Measurements from ENCODE around the gene HAUS1.

Gene HAUS1, protein sequence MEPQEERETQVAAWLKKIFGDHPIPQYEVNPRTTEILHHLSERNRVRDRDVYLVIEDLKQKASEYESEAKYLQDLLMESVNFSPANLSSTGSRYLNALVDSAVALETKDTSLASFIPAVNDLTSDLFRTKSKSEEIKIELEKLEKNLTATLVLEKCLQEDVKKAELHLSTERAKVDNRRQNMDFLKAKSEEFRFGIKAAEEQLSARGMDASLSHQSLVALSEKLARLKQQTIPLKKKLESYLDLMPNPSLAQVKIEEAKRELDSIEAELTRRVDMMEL

DNA sequence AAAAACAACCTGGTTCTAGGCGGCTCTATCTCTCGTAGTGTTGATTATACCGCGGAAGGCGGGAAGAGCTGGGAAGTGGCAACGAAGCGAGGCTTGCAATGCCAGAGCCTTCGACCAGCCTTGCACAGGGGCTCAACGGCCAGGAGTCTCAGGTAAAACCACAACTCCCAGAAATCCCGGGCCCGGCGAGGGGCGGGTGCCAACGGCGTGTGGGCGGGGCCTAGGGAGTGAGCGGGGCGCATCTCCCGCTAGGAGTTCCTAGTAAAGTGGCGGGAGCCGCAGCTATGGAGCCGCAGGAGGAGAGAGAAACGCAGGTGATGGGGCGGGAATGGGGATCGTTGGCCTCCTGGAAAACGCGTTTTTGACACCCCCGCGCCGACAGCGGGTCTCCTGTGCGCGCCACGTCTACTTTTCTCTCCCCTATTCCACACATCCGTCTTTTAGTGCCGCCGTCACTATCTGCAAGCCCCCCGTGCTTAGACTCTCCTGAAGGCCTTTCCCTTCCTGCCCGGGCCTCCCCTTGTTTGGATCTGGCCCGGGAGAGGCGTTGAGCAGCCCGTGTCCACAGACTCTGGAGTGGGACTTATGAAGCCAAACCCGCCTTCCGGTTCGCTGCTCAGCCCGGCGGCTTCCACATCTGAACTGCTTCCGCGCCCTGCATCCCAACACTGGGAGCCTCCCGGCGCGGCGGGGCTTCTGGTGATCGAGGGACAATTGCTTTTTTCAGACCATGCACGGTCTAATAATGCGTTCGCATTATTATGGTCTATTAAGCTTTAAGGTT lies at the start of gene HAUS1:
Gene HAUS1, plus strand, starts transcription at position 258 of the 784 bp plus-strand sequence. Its CDS starts 27 bp downstream, at position 285.
- DNase-seq (ENCODE audit: low spot score), result peak; percentile 80

DNA sequence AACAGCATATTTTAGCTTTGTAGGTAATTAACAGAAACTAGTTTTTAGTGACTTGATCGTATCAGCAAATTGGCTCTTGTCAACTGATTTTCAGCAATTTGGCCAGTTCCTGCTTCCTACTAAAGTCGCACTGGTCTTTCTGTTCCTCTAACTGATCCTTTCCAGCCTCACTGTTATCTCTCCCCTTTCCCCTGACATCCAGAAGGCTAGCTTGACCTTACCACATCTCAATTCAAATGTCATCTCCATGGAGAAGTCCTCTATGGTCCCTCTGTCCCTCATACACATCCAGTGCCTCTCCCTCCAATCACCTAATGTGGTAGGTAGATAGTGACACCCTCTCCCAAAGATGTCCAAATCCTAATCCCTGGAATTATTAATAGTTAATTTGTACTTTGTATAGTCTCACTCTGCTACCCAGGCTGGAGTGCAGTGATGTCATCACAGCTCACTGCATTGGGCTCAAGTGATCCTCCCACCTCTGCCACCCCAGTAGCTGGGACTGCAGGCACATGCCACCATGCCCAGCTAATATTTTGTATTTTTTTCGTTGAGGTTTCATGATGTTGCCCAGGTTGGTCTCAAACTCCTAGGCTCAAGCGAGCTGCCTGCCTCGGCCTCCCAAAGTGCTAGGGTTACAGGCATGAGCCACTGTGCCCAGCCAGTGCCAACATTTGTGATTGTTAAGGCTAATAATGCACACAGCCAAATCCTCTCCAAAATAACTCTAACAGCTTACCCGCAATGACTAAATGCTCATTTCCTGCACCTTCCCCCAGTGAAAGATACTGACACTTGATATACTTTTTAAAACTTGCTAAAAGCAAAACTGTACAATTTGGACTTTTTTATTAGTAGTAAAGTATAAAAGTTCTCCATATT lies 49.0 kb upstream of the HAUS1 start:
- no peak for DNase-seq (ENCODE audit: low spot score)

DNA sequence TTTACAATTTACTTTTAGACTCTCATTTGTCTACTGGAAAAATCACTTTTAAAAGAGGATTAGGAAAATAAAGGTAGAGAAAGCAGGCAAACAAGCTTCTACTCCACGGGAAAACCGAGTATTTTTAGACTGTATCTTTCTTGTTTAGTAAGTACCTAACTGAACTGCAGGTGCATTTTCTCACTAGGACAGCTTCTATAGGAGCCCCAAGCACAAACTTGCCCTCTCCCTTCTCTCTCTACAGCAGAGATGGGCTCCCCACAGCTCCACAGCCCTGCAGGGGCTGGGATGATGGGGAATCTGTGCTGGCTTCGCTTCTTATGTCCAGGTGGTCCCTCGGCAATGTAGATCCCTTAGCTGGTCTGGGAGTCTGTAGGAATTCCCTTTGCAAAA lies 48.4 kb upstream of the HAUS1 start:
- no peak for DNase-seq (ENCODE audit: low spot score)

DNA sequence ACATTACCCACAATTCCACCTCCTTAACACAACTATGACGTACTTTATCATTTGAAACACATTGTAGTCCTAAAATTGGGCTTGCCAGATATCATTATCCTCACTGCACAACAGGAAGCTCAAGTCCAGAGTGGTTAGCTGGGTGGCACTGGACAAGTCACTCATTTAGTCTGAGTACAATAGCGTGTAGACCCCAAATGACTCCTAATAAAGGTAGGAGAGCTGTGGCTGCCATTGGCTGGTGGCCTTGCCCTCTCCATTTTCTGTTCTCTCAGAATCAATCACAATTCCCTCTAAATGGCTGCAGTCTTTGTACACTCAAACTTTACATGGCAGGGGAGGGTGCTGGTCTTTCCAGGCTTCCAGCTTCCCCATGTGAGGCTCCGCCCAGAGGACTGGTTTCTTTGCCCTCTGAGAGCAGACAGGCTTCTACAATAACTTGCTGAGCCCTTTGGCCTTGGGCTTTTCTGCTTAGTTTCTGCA lies 43.8 kb upstream of the HAUS1 start:
- peak; percentile 59 for DNase-seq (ENCODE audit: low spot score)

DNA sequence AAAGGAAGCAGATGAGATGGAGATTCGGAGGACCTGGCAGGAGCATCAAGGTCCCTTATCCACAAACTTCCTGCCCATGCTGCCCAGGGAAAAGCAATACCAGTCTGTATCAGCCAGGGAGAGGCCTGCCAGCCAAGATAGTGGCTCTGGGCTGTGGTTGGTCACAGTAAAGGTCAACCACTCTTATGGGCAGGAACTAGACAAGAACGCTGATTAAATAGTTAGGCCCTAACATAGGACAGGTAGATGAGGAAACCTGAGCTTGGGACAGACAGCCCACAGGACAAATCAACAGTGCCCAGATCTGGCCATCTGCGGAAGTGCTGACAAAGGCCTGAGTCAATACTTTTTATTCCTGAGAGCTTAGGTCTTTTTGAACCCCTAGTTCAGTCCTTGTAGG lies 42.8 kb upstream of the HAUS1 start:
- no peak for DNase-seq (ENCODE audit: low spot score)

DNA sequence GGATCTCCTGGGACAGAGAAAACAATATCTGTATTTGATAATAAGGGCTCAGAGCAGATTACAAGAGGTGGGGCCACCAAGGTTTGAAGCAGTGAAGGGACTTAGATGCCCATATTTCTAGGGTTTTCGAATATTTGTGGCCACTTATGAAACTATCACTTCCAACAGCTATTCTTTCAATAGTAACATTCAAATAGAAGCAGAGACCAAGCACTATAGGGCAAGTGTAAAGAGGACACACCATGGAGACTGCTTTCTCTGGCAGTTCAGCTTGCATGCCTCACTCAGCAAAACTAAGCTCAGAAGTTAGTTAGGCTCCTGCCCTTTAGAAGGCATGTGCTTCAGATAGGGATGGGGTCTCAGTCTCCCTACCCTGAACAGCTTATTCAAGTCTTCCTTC lies 42.4 kb upstream of the HAUS1 start:
- DNase-seq (ENCODE audit: low spot score), result no peak

DNA sequence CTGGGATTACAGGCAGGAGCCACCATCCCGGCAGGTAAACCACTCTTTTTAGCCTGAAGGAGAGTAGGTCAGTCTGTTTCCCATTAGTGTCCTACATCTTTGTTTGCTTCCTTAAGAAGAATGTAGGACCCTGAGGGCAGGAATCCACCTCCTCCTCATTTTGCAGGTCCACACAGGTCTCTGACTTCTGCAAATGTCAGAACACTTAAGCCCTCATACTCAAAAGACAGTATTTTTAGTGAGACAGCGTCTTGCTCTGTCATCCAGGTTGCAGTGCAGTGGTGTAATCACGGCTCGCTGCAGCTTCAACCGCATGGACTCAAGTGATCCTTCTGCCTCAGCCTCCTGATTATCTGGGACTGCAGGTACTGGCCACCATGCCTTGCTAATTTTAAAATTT lies 41.4 kb upstream of the HAUS1 start:
- no peak for DNase-seq (ENCODE audit: low spot score)

DNA sequence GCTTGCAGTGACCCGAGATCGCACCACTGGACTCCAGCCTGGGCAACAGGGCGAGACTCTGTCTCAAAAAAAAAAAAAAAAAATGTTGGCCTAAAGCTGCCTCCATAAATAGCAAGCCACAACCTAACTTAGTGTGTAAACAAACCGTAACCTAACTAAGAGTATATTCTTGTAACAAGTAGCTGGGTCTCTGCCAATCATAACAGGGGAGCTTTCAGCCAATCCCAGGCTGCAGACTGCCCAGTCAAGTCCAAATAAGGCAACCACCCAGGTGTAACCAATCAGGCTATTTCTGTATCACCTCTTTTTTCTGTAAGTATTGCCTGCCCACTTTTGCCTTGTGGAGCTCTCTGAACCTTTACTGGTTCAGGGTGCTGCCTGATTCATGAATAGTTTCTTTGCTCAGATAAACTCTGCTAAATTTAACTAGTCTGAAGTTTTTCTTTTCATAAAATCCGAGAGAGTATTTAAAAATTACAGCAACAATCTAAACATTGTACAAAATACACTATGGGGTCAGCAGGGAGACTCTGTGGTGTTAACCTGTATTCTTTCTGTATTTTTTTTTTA lies 36.7 kb upstream of the HAUS1 start:
- no peak for DNase-seq (ENCODE audit: low spot score)

DNA sequence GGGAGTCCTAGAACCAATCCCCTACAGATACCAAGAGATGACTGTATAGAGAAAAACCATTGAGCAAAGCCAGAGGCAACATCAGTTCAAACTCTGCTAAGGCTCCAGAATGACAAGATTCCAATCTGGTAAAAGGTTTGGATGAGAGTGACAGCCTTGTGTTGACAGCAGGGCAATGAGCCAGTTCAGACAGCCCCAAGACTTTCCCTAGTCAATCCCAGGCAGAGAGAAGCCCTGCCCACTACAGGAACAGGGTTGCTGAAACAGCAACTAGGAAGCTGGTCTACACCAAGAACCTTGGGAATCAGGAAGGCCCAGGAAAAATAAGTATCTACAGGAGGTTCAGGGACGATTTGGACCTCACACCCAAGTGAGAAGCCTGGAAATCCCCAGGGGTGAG lies 35.4 kb upstream of the HAUS1 start:
- no peak for DNase-seq (ENCODE audit: low spot score)

DNA sequence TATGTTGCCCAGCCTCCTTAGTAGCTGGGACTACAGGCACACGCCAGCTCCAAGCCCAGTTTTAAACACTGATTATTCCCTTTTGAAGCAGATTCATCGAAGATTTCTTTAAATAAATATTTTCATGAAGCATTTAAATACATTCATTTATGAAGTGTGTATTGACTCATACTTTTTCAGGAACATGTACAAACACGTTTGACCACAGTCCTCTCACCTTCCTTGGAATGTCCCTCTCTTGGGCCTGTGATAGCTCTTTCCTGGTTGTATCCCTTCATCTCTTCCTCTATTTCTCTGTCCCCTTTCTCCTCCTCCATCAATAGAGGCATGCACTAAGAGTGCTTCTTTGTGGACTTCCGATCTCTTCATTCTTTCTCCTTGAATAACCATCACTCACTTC lies 34.7 kb upstream of the HAUS1 start:
- DNase-seq (ENCODE audit: low spot score), result no peak

DNA sequence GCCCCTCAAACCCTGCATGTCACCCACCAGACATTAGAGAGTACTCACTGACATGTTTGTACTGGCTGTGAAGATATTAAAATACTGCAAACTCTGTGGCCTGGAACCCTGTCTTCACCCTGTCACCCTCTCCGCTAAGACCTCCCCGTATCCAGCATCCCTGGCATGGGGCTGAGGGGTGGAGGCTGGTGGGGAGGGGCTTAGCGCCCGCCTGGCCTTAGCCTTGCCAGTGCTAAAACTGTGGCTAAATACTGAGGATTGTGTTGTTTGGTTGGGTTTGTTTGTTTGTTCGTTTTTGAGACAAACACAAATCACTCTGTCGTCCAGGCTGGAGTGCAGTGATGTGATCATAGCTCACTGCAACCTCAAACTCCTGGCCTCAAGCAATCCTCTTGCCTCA lies 34.0 kb upstream of the HAUS1 start:
- no peak for DNase-seq (ENCODE audit: low spot score)

DNA sequence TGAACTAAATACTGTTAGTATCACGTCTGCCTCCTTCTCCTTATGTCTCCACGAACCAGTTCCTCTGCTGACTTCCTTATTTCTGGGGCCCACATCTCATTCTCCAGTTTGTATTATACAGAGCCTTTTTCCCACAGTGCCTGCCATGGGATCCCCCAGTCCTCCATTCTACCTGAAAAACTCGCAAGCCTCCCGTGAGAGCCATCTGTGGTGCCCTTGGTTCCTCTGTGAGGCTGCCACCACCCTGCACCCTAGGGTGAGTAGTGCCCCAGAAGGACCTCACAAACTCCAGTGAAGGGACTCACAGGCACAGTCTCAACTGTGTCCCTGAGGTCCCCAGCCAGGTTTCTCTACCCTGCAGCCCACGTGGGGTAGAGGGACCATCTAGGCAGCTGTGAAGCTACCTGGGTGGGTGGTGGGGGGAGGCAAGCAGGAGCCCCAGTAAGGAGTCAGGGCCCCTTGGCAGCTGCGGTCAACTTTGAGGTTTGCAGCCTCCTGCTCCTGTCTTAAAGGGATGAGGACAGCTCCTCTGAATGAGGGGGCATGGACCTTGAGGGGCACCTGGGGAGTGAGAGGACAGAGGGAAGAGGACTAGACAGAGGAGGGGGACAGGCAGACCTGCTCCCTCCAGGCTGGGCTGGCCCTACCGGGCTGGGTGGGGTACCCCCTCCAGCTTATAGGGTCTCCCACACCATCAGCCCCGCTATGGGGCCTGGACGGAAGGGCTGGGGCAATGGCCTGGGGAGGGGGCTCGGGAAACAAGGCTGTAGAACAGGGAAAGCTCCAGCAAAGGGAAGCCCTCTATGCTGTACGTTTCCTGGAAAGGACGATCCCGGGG lies 33.2 kb upstream of the HAUS1 start:
- peak; percentile 26 for DNase-seq (ENCODE audit: low spot score)

DNA sequence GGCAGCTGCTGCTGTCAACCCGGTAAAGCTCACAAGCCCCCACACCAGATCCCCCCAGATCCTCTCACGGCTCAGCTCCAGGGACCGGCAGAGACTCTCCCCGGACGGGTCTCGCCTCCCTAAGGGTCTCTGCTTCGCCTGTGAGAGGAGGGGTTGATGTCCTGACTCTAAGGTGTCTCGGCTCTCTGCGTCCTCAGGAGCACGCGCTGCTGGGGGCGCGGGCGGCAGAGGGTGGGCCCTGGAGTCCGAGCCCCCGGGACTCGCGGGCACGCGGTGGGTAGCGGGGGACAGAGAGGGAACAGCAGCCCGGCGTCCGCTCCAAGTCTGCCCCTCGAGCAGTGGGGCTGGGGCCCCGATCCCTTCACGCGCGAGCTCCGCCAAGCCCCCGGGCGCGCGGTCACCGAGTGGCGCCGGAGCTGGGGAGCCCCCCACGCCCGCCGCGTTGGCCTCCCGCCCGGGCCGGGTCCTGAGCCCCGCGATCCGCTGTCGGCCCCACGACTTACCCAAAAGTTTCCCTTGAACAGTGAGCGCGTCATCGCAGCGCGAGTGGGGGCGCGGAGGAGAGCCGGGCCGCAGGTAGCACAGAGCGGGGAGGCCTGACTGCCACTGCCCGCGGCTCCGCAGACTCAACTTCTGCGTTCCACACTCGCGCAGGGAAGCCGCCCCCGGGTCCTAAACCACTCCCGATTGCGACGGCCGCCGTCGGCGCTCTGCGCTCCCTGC lies 32.4 kb upstream of the HAUS1 start, which contains the start of gene PSTPIP2:
Gene PSTPIP2, minus strand, starts transcription at position 608 of the 723 bp plus-strand sequence. Its CDS starts 72 bp downstream, at position 536.
- peak; percentile 29 for DNase-seq (ENCODE audit: low spot score)

DNA sequence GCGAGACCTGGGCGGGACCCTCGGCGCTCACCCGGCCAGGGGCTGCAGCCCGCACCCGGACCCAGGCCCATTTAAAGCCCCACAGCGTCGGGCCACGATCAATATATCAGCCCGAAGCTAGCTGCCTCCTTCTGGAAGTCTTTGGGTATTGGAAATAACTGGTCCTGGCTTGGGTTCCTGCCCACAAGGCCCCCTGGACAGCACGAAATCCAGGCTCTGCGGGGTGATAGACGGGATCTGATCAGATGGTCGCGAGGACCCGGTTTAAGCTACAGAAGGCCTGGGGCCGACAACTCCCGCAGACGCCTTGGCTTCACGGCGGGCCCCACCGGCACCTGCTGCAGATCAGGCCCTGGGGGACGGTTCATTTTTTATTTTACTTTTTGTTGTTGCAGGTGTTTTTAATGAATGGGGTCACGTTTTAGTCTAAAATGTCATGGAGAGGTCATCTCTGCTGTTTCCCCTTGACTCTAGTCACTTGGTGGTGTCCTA lies 31.8 kb upstream of the HAUS1 start:
- DNase-seq (ENCODE audit: low spot score), result no peak

DNA sequence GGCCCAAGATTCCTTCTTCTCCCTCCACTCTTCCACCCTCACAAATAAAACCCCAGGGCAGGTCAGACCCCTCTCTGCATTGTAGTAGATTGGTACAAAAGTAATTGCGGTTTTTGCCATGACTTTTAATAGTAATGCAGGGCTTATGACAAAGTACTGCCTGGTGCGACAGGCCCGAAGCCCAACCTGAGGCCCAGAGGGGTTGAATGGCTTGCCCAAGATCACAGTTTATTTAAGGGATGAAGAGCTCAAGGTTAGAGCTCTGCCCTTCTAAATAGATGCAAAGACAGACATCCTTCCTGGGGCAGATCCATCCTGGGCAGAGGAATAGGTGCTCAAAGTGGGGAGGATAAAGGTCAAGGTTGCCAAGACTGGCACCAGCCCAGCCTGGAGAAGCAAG lies 31.2 kb upstream of the HAUS1 start:
- DNase-seq (ENCODE audit: low spot score), result no peak

DNA sequence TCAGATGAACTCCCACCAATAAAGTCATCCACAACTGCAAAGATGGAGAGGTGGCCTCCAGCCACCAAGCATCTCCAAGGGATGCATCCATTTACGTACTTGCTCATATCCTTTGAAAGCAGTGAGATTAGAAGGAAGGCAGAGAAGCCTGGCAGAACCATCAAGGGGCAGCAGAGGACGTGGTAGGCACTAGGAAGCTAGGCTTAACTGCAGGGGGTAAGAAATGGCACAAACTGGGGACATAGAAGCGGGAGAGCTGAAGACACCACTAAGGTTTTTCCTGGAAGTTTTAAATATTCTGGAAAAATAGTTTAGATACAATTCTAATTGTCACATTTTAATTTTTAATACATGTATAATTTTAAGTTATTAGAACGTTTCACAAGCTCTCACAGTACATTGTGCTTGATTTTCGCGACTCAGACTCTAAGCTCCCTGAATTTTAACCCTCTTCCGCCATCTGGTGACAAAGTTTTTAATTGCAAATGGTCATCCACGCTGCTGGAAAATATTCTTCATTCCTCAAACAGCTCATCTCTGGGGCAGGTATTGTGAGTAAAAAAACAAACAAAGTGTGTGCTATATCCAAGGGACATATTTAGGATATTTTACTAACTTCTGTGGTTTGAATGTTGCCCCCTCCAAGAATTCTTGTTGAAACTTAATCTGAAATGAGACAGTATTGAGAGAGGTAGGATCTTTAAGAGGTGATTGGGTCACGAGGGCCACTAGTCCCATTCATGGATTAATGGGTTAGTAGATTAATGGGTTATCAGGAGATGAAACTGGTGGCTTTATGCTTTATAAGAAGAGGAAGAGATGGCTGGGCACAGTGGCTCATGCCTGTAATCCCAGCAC lies 30.5 kb upstream of the HAUS1 start:
- peak; percentile 83 for DNase-seq (ENCODE audit: low spot score)

DNA sequence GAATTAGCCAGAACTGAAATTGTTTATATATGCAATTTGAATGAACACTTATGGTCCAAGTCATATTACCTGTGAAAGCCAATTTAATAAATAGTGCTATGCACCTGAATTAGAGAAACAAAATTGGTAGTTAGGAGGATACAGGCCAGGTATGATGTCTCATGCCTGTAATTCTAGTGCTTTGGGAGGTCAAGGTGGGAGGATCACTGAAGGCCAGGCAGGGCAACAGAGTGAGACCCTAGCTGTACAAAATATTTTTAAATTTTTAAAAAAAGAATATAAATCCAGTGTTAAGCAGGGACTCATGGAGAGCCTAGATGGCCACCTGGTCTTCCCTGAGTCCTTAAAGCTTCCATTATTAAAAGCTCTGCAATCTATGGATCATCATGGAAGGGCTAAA lies 24.8 kb upstream of the HAUS1 start:
- DNase-seq (ENCODE audit: low spot score), result no peak

DNA sequence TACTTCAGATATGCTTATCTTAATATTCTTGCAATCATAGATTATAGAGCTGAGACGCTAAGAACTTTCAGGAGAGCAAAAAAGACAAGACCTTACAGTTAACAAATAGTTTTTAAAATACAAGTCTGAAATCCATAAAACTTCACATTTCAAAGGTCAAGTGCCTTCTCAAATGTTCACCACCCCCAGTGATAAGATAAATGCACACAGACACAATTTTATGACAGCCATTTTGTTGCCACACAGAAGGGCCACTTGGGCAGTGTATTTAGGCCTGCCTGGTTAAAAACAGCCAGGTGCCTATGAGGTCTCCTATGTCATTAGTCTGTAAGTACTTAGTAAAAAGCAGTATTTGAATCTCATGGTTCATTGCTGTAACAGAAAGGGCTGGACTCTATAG lies 24.0 kb upstream of the HAUS1 start:
- no peak for DNase-seq (ENCODE audit: low spot score)

DNA sequence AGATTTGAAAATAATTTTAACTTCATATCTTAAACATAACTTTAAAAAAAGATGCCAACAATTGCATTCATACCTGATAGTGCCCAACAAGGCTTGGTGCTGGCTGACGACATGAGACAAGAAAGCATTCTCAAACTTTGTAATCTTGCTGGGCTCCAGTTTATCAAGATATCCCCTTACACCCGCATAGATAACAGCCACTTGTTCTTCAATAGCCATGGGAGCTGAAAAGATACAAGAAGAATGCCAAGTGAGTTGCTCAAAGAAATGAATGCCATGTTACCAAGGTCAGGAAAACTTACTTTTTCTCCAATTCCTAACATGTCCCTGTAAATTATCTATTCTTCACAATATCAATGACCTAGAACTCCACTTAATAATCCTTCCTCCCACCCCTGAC lies 19.8 kb upstream of the HAUS1 start:
- DNase-seq (ENCODE audit: low spot score), result no peak

All from hematopoietic multipotent progenitor cell treated with erythropoietin and hydrocortisone succinate and interleukin-3 and kit ligand, for 17 days (in vitro differentiated cells).